HG03159 (cell line): ENCODE results near the gene RNU4-1.
"Not testable (repeated sequence)": the region's sequence is repeated elsewhere in the genome, so short reads cannot be mapped to it uniquely, and the experiment has no call there.

Source experiments
- ATAC-seq: cut with Tn5 transposase; IDR thresholded peaks from one replicate; pipeline ENCODE4 v1.9.1; 2021; ENCODE audit warnings: mild to moderate bottlenecking, moderate library complexity; ENCODE audit not compliant: unreplicated experiment

Gene RNU4-1

GRCh38 chr12:120259418-120260202, 33.4 kb downstream of the RNU4-1 start:
- no peak for ATAC-seq

GRCh38 chr12:120258323-120258896, 34.6 kb downstream of the RNU4-1 start:
- no peak for ATAC-seq

GRCh38 chr12:120257041-120257821, 35.8 kb downstream of the RNU4-1 start:
- ATAC-seq = no peak

- ATAC-seq = no peak
Measured at GRCh38 chr12:120254809-120255208, 38.2 kb downstream of the RNU4-1 start.

- not testable (repeated sequence) for ATAC-seq
Measured at GRCh38 chr12:120253313-120253712, 39.7 kb downstream of the RNU4-1 start.

GRCh38 chr12:120252071-120252906, 40.7 kb downstream of the RNU4-1 start:
- no peak for ATAC-seq

- not testable (repeated sequence) for ATAC-seq
Measured at GRCh38 chr12:120251364-120252070, 41.5 kb downstream of the RNU4-1 start.

GRCh38 chr12:120249875-120250795, 42.9 kb downstream of the RNU4-1 start:
- no peak for ATAC-seq

GRCh38 chr12:120249266-120249874, 43.7 kb downstream of the RNU4-1 start:
- no peak for ATAC-seq

GRCh38 chr12:120247621-120248030, 45.4 kb downstream of the RNU4-1 start:
- no peak for ATAC-seq

GRCh38 chr12:120247183-120247582, 45.9 kb downstream of the RNU4-1 start:
- no peak for ATAC-seq

- not testable (repeated sequence) for ATAC-seq
Measured at GRCh38 chr12:120246705-120247104, 46.3 kb downstream of the RNU4-1 start.
